GM18861 (cell line): Measurements from ENCODE around the gene FRMD5.
"Not testable (repeated sequence)": the region's sequence is repeated elsewhere in the genome, so short reads cannot be mapped to it uniquely, and the experiment has no call there.

Source experiments
- ATAC-seq: cut with Tn5 transposase; IDR thresholded peaks from one replicate; pipeline ENCODE4 v1.9.1; 2021; ENCODE audit not compliant: unreplicated experiment

Gene FRMD5

DNA sequence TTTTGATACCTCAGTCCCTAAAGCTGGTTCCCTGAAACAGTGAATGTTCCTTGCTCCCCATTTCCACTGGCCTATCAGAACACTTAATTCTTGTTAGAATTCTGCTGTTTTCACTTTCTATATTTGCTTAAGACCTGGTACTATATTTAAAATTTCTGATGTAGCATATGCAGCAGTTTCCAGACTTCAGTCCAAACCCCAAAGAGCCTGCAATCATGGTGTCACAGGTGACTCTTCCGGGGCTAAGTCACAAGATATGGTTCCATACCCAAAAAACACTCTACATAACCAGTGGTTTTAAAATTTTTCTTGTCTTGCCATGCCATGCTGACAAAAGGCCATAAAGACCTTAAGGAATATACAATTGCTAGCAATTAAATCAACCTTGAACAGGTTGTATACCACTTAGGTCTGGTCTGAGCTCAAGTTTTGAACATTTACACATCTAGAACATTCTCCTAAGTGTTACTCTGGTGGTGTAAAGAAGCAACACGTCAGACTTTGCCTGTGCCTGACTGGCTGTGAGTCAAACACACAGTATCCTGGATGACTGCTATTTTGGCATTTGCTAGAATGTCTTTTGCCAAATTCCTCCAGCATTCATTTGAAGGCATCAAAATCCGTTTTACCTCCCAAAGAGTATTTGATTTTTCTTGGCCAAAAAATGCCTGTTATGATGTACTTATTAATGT, 160.0 kb downstream of the FRMD5 start:
- ATAC-seq, result no peak

- ATAC-seq, result no peak
Observed at GRCh38 chr15:44034334-44034733, 160.7 kb downstream of the FRMD5 start.

DNA sequence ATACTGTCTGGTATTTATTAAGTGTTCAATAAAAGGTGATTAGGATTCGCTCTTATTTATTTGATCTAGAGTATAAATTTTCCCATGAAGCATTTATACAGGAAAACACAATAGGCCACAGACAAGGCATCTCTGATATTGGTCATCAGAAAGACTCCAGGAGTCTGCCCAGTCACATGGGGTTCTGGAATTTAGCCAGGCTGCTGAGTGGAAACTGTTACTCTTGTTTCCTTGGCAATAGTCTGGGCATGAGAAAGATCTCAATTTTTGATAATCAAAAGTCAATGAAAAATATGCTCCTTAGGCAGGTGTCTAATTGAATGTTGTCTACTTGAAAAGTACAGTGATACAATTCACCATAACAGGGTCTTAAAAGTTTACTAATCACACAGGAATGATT, 161.2 kb downstream of the FRMD5 start:
- ATAC-seq, result no peak

DNA sequence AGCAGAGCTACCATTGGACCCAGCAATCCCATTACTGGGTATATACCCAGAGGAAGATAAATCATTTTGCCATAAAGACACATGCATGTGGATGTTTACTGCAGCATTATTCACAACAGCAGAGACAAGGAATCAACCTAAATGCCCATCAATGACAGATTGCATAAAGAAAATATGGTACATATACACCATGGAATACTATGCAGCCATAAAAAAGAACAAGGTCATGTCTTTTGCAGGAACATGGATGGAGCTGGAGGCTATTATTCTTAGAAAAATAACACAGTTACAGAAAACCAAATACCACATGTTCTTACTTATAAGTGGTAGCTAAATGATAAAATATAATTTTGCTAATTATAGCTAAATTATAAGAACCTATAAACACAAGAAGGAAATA, 162.3 kb downstream of the FRMD5 start:
- ATAC-seq, result not testable (repeated sequence)

GRCh38 chr15:44029940-44030568, 165.0 kb downstream of the FRMD5 start:
- no peak for ATAC-seq

GRCh38 chr15:44029003-44029402, 166.1 kb downstream of the FRMD5 start:
- ATAC-seq, result no peak

- no peak for ATAC-seq
Observed at GRCh38 chr15:44028349-44028748, 166.7 kb downstream of the FRMD5 start.

DNA sequence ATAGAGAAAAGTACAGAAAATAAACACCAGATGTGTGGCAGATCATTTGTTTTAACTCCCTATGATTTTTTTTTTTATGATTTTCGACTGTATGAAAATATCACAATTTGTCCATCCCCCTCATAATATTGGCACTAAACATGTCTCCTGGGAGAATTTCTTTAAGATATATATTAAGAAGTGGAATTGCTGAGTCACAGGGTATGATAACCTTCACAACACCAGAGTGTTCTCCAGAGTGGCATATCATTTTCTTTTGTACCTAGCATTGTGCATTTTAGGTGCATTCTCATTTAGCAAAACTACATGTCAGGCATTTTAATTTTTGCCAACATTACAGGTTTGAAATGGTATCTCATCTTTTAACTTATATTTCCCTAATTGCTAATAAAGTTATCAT, 170.9 kb downstream of the FRMD5 start:
- no peak for ATAC-seq

DNA sequence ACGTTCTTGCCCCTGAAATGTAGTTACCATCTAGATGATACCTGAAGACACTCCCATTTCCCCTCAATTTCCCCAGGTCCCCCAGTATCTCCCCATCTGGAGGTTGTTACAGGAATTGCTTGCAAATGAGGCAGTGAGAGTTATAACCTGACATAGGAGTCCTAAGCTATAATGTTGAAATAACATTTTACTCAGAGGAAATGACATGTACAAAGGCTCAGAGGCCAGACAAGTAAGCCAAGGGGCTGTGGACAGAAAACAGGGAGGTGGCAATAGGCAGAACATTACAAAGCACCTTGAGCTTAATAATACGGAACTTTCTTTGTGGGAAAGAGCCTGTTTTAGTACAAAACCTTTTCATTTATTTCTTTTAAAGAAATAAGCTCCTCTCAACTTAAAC, 171.9 kb downstream of the FRMD5 start:
- ATAC-seq, result no peak

- ATAC-seq, result no peak
Observed at GRCh38 chr15:44018151-44018550, 176.9 kb downstream of the FRMD5 start.

DNA sequence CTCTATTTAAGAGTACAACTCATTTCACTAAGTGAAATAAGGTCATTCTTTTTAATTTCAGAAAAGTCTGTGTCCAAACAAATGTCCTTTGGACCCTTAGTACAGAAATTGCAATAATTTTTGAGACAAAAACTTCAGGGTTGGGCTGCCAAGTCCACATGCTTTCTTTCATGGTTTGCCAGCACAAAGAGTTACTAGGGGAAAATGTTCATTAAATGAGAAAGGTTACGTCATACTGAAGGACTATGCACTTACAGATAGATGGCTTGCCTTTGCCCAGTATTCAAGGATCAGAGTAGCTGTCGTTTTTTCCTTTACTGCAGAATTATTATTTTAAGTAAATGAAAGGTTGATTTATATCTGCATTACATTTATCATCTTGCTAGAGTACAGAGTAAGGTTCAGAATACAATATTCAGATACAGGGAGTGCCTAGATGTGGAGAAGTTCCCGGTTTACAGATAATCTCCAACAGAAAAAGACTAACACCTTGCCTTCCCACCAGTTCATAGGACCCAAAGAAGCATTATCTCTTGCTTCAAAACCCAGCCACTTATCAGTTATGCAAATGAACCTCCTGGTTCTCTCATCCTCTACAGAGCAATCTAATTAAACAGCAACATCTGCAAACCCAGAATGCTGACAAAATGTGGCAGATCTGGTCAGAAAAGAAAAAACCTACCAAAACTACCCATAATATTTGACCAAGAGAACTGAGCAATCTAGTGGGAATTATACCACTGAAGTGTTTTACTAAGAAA, 179.3 kb downstream of the FRMD5 start:
- no peak for ATAC-seq

- ATAC-seq, result no peak
Observed at GRCh38 chr15:44011238-44011854, 183.7 kb downstream of the FRMD5 start.

- no peak for ATAC-seq
Observed at GRCh38 chr15:44010089-44010488, 185.0 kb downstream of the FRMD5 start.

GRCh38 chr15:44009038-44009437, 186.0 kb downstream of the FRMD5 start:
- ATAC-seq, result no peak

DNA sequence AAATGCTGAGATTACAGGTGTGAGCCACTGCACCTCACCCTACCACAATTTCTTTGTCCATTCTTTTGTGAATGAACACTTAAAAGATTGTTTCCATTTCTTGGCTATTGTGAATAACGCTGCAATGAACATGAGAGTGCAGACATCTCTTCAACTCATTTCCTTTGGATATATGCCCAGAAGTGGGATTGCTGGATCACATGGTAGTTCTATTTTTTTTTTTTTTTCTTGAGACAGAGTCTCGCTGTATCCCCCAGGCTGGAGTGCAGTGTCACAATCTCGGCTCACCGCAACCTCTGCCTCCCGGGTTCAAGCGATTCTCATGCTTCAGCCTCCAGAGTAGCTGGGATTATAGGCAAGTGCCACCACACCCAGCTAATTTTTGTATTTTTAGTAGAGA, 194.8 kb downstream of the FRMD5 start:
- not testable (repeated sequence) for ATAC-seq

DNA sequence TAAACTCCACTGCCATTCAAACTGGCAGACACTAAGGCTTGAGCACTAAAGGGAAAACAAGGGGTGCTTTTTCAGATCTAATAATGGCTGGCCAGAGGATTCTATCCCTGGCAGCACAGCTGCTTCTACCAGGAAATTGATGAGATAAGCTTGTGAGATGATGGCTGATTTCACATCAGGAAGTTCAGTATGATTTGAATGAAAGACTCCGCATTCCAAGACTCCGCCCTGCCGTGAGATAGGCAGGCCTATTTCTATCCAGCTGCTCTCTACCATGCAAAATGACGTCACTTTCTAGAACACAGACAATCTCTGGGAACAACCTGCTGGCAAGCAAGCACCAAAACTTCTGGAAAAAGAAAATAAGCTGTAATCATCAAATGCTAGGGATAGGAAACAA, 196.5 kb downstream of the FRMD5 start:
- ATAC-seq, result no peak

DNA sequence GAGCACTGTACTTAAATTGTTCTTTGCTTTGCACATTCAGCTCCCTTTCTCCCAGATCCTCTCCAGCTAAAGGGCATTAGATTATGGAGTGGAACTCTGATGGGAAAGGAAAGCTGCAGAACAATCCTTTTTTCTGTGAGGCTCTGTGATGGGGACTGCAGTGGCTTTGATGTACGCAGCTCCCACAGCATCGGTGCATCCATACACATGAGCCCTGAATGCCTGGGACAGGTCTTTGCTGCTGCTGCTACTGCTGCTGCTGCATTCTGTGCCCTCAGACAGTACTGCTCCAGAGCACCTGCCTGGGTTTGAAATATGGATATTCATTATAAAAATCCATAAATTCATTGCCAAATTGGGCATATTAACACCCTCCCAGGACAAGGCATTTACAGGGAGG, 203.9 kb downstream of the FRMD5 start:
- no peak for ATAC-seq

GRCh38 chr15:43989938-43990337, 205.1 kb downstream of the FRMD5 start:
- ATAC-seq, result no peak

DNA sequence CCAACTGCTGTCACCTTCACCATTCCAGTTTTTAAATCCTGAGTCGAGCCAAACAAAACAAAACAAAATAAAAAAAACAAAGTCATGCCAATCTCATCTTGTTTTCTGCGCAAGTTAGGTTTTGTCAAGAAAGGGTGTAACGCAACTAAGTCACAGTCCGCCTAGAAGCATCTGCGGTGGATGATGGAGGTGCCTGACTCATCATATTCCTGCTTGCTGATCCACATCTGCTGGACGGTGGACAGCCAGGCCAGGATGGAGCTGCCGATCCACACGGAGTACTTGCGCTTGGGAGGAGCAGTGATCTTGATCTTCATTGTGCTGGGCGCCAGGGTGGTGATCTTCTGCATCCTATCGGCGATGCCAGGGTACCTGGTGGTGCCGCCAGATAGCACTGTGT, 206.2 kb downstream of the FRMD5 start:
- no peak for ATAC-seq

DNA sequence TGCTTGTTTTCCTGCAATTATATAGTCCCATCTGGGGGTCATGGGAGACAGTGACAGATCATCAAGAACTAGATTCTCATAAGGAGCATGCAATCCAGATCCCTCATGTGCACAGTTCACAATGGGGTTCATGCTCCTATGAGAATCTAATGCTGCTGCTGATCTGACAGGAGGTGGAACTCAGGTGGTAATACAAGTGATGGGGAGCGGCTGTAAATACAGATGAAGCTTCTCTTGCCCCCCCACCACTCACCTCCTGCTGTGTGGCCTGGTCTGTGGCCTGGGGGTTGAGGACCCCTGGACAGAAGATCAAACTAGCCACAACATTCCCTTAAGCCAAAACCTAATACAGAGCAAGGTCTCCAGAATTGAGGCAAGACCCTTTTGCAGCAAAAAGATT, 207.1 kb downstream of the FRMD5 start:
- no peak for ATAC-seq

DNA sequence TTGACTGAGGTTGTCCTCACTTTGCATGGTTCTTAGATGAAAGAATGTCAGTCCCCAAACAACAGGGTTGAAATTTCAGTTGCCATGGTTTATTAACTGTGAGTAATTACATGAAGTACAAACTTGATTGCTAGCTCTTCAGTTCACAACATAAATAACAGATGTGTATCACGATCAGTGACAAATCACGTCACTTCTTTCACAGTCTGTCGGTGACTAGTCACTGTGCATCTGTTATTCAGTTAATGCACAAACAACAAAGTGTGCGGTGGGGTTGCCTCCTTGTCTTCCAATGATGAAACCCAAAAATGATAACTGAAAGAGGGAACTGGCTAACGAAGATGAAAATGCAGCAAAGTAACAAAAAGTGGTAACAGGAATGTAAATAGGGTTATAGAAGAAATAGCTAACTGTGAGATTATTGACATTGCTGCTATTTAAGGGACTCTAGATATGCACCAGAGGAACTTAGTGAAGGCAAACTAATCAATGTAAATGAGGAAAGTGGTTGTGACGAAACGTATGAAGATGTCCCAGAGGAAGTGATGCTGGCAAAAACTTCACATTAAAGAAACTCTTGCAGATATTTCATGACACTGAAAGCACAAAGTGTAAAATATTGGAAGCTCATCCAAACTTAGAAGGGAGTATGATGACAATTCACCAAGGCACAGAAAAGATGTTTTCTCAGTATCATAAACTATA, 208.9 kb downstream of the FRMD5 start:
- no peak for ATAC-seq
